ENCODE measurements around the gene ALDH1B1. TPM values are rescaled to one million over a fixed set of nuclear protein-coding genes. Genes with fewer than 3 reads are reported as not detected.

ALDH1B1 gene
- total and polyA plus RNA-seq, 2 of the 13 experiments (the other 11 are each of a cell fraction or from before 2014, with no cell fraction given), result 45.1 to 125 TPM

DNA sequence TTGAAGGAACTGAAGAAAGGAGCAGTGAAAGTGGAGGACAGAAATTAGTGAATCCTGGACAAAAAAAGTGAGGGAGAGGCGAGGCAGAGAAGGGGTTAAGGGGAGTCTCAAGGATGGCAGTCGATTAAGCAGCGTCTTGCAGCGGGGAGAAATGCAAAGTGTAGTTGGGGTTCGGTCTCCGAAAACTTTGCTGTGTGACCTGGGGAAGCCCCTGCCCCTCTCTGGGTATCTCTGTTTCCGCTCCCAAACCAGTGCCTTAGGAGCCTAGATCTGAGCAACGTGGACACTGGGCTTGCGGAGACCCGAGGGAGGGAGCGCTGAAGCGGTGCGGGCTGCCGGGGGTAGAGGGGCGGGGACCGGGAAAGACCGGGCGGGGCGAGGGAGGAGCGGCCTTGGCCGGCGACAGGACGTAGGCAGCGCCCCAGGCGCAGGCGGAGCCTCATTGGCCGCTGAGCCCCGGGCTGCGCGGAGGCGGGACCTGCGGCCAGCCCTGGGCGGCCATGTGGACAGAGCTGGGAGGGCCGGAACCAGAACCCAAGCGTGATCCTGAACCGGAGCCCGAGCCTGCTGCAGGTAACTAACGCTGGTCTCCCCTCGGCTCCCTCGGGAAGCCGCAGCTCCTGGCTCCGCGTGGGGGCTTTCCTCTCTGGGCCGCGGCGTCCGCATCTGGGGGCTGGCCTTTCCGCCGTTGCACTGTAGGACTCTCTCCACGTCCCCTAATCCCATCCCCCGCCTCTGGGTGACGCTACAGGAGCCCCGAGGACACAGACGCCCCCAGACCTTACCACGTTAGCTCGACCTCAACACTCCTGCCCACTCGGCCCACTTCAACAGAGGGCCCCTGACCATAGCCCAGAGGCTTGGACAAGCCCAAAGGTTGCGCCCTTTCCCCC, at the start of gene ALDH1B1 (continued):
- TF ChIP-seq FOXO4 (CRISPR knock-in tag; conservative IDR thresholded peaks at IDR 0.05) (0 out of 2 replicates have a peak, but pooled peaks have one; percentile 83), NR2C2 (CRISPR knock-in tag; IDR thresholded peaks at IDR 0.05; ENCODE audit: borderline replicate concordance) (peak; percentile 47), SP2 (CRISPR knock-in tag; IDR thresholded peaks at IDR 0.05) (peak; percentile 75), ZNF772 (CRISPR knock-in tag; IDR thresholded peaks at IDR 0.05) (peak; percentile 54; the same call in 1 of the 2 replicates), ZNF609 (CRISPR knock-in tag; IDR thresholded peaks at IDR 0.05; ENCODE audit: borderline replicate concordance) (peak; percentile 10; the same call in 1 of the 2 replicates), KLF11 (CRISPR knock-in tag; IDR thresholded peaks at IDR 0.05) (peak; percentile 41; the same call in 1 of the 2 replicates), CCDC6 (CRISPR knock-in tag; IDR thresholded peaks at IDR 0.05) (peak; percentile 47; the same call in 1 of the 2 replicates), ZKSCAN5 (CRISPR knock-in tag; IDR thresholded peaks at IDR 0.05) (no peak), ZNF724P (CRISPR knock-in tag; IDR thresholded peaks at IDR 0.05; ENCODE audit: borderline replicate concordance) (0 out of 2 replicates have a peak, but pooled peaks have one; percentile 42), GZF1 (CRISPR knock-in tag; IDR thresholded peaks at IDR 0.05) (peak; percentile 72; the same call in 1 of the 2 replicates), ZNF224 (CRISPR knock-in tag; IDR thresholded peaks at IDR 0.05) (0 out of 2 replicates have a peak, but pooled peaks have one; percentile 41), PRPF4 (IDR thresholded peaks at IDR 0.05; ENCODE audit: low read depth, low read length, poor library complexity, severe bottlenecking) (no peak), GFI1 (CRISPR knock-in tag; IDR thresholded peaks at IDR 0.05; ENCODE audit: borderline replicate concordance) (peak; percentile 80), MEIS1 (CRISPR knock-in tag; IDR thresholded peaks at IDR 0.05; ENCODE audit: borderline replicate concordance) (peak; percentile 73; the same call in 1 of the 2 replicates), ZNF333 (CRISPR knock-in tag; IDR thresholded peaks at IDR 0.05; ENCODE audit: borderline replicate concordance) (peak; percentile 74; the same call in 1 of the 2 replicates), NKX3-1 (CRISPR knock-in tag; IDR thresholded peaks at IDR 0.05) (peak; percentile 73; the same call in 1 of the 2 replicates), ZNF451 (CRISPR knock-in tag; IDR thresholded peaks at IDR 0.05) (peak; percentile 65; the same call in 1 of the 2 replicates)
- TF ChIP-seq, protein P1, sequence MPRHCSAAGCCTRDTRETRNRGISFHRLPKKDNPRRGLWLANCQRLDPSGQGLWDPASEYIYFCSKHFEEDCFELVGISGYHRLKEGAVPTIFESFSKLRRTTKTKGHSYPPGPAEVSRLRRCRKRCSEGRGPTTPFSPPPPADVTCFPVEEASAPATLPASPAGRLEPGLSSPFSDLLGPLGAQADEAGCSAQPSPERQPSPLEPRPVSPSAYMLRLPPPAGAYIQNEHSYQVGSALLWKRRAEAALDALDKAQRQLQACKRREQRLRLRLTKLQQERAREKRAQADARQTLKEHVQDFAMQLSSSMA (CRISPR knock-in tag; IDR thresholded peaks at IDR 0.05), result 0 out of 2 replicates have a peak, but pooled peaks have one; percentile 3

Data from HepG2 (cell line).